Measurements from ENCODE around the gene BAZ1B.

GRCh38 chr7:73521636-73522104 is 423 bp downstream of the BAZ1B start:
- TF ChIP-seq, protein P1, sequence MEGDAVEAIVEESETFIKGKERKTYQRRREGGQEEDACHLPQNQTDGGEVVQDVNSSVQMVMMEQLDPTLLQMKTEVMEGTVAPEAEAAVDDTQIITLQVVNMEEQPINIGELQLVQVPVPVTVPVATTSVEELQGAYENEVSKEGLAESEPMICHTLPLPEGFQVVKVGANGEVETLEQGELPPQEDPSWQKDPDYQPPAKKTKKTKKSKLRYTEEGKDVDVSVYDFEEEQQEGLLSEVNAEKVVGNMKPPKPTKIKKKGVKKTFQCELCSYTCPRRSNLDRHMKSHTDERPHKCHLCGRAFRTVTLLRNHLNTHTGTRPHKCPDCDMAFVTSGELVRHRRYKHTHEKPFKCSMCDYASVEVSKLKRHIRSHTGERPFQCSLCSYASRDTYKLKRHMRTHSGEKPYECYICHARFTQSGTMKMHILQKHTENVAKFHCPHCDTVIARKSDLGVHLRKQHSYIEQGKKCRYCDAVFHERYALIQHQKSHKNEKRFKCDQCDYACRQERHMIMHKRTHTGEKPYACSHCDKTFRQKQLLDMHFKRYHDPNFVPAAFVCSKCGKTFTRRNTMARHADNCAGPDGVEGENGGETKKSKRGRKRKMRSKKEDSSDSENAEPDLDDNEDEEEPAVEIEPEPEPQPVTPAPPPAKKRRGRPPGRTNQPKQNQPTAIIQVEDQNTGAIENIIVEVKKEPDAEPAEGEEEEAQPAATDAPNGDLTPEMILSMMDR (IDR thresholded peaks at IDR 0.05), result no peak
- TF ChIP-seq POLR2A (IDR thresholded peaks at IDR 0.05), result no peak

Data from body of pancreas (tissue), 4 donors.